GM12878 (cell line): ENCODE data around the gene CFAP99. TPM values are rescaled to one million over a fixed set of nuclear protein-coding genes. Genes with fewer than 3 reads are reported as not detected.

Experiments used
- CBX5 ChIP-seq: sonication (generic); IDR thresholded peaks from 2 replicates; pipeline ENCODE4 v1.6.1; 2016; ENCODE audit warnings: low read depth, moderate library complexity, mild to moderate bottlenecking, inconsistent platforms
- E4F1 ChIP-seq: fragments of 450-650 bp; IDR thresholded peaks from 2 replicates; pipeline ENCODE4 v1.6.1; 2018; ENCODE audit warnings: borderline replicate concordance, mild to moderate bottlenecking; ENCODE audit not compliant: partially characterized antibody
- HDAC6 ChIP-seq: fragments of 200-600 bp; sonication (generic); IDR thresholded peaks from one replicate; pipeline ENCODE4 v1.8.0; 2017; ENCODE audit warnings: antibody characterized with exemption; ENCODE audit not compliant: unreplicated experiment
- KDM1A ChIP-seq: fragments of 200-600 bp; sonication (generic); IDR thresholded peaks from 2 replicates; pipeline ENCODE4 v1.6.1; 2016; ENCODE audit warnings: borderline replicate concordance
- NFXL1 ChIP-seq: fragments of 450-650 bp; IDR thresholded peaks from 2 replicates; pipeline ENCODE4 v1.6.1; 2017; ENCODE audit warnings: antibody characterized with exemption, mild to moderate bottlenecking, borderline replicate concordance
- NFYA ChIP-seq: IDR thresholded peaks from 2 replicates; pipeline ENCODE4 v1.6.1; 2011; ENCODE audit warnings: low read depth, mild to moderate bottlenecking, low read length, improper control_type of control experiment, borderline replicate concordance
- NR2C2 ChIP-seq: IDR thresholded peaks from 2 replicates; pipeline ENCODE4 v1.6.1; 2011; ENCODE audit warnings: borderline replicate concordance, low read depth; ENCODE audit not compliant: control insufficient read depth, insufficient read length
- RB1 ChIP-seq: fragments of 450-650 bp; formaldehyde crosslinking; IDR thresholded peaks from 2 replicates; pipeline ENCODE4 v1.6.1; 2017; ENCODE audit warnings: mild to moderate bottlenecking, borderline replicate concordance
- RELA ChIP-seq: fragments of 450-650 bp; IDR thresholded peaks from 2 replicates; pipeline ENCODE4 v1.8.0; 2014; ENCODE audit warnings: borderline replicate concordance; ENCODE audit not compliant: partially characterized antibody
- RFX5 ChIP-seq: IDR thresholded peaks from 2 replicates; pipeline ENCODE4 v1.6.1; 2011; ENCODE audit warnings: low read depth, low read length, improper control_type of control experiment
- SIX5 ChIP-seq: IDR thresholded peaks from 2 replicates; pipeline ENCODE4 v1.6.1; 2011; ENCODE audit warnings: mild to moderate bottlenecking, low read depth, low read length, moderate library complexity; ENCODE audit not compliant: severe bottlenecking
- ZNF622 ChIP-seq: fragments of 450-650 bp; IDR thresholded peaks from 2 replicates; pipeline ENCODE4 v1.6.1; 2017; ENCODE audit warnings: mild to moderate bottlenecking, inconsistent platforms
- ZZZ3 ChIP-seq: IDR thresholded peaks from 2 replicates; pipeline ENCODE4 v1.6.1; 2011; ENCODE audit warnings: low read depth; ENCODE audit not compliant: control insufficient read depth, insufficient read length
- polyA plus RNA-seq, 11 experiments: library from polyadenylated mRNA; depleted of rRNA in 4 of 11; unstranded in 6 of 11; stranded (reverse) in 5 of 11; fragments of >200 nt; fragmentation: Nextera tagmentation in 4 of 11; fragmentation: Illumina TruSeq in 1 of 11; extraction: Ambion mirVana in 4 of 11; extraction: Trizol in 1 of 11; gene quantifications; 1 replicate in 1 of 11; 2 replicates in 10 of 11; pipeline versions ENCODE4 v1.2.1 to v1.2.3, GENCODE V29; 2011 to 2016; ENCODE audit warnings: inconsistent platforms in 2 of 11, missing spikeins in 2 of 11, low read depth in 1 of 11
- total RNA-seq, 4 experiments: library from RNA; depleted of rRNA in 3 of 4; stranded (reverse); fragments of >200 nt in 3 of 4; fragmentation: Illumina TruSeq in 1 of 4; extraction: Trizol in 1 of 4; gene quantifications; 2 replicates each; pipeline versions ENCODE4 v1.2.1 to v1.2.3, GENCODE V29; 2013 to 2021
- TF ChIP-seq, protein P1 (sequence below): fragments of 450-650 bp; IDR thresholded peaks from 2 replicates; pipeline ENCODE4 v1.6.1; 2017; ENCODE audit warnings: mild to moderate bottlenecking, moderate library complexity
- TF ChIP-seq, protein P2 (sequence below): fragments of 450-650 bp; conservative IDR thresholded peaks from 2 replicates; pipeline ENCODE4 v1.6.1; 2017; ENCODE audit warnings: mild to moderate bottlenecking, moderate library complexity
- TF ChIP-seq, protein P3 (sequence below): IDR thresholded peaks from 2 replicates; pipeline ENCODE4 v1.6.1; 2012; ENCODE audit warnings: low read length, inconsistent platforms
- TF ChIP-seq, protein P4 (sequence below): IDR thresholded peaks from 2 replicates; pipeline ENCODE4 v1.6.1; 2011; ENCODE audit warnings: mild to moderate bottlenecking, low read depth, low read length, moderate library complexity; ENCODE audit not compliant: insufficient replicate concordance

The CFAP99 gene
- total and polyA plus RNA-seq, 10 of the 15 experiments (the other 5 are each of a cell fraction or from before 2014, with no cell fraction given), result not detected

DNA sequence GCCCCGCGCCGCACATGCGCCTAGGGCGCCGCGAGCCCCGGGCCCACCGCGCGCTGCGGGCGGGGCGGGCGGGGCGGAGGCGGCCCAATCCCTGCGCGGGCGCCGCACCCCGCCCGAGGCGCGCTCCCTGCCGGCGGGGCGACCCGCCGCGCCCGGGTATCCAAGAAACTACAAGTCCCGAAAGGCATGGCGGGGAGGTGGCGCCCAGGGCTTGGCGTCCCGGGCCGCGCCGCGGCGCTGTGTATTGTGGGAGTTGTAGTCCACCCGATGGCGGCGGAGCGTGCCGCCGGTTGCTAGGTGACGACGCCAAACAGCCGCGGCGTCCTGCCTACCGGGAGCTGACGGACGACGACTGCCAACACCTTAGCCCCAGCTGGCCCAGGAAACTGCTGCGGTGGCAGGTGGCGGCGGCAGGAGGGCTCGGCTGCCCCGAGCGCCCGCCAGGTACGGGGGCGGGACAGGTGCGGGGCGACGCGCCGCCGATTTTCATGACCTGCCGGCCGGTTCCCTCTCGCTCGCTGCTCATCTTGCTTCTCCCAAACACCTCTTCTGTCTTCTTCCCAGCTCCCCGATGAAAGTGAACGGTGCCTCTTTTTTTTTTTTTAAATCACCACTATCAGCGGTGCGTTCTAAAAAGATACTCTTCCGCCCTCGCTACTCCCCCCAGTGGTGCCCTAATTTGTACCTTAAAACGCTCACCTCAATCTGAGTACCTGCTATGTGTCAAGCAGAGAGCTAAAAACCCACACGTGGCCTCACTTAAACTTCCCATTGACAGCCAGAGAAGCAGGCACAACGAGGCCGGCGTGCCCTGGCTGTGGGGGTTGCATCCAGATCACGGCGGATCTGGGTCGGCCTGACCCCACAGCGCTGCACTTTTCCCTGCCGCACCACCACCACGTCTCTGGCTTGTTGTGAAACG, at the start of gene CFAP99 (continued):
- TF ChIP-seq E4F1, result no peak
- TF ChIP-seq RELA, result no peak
- TF ChIP-seq, protein P1, sequence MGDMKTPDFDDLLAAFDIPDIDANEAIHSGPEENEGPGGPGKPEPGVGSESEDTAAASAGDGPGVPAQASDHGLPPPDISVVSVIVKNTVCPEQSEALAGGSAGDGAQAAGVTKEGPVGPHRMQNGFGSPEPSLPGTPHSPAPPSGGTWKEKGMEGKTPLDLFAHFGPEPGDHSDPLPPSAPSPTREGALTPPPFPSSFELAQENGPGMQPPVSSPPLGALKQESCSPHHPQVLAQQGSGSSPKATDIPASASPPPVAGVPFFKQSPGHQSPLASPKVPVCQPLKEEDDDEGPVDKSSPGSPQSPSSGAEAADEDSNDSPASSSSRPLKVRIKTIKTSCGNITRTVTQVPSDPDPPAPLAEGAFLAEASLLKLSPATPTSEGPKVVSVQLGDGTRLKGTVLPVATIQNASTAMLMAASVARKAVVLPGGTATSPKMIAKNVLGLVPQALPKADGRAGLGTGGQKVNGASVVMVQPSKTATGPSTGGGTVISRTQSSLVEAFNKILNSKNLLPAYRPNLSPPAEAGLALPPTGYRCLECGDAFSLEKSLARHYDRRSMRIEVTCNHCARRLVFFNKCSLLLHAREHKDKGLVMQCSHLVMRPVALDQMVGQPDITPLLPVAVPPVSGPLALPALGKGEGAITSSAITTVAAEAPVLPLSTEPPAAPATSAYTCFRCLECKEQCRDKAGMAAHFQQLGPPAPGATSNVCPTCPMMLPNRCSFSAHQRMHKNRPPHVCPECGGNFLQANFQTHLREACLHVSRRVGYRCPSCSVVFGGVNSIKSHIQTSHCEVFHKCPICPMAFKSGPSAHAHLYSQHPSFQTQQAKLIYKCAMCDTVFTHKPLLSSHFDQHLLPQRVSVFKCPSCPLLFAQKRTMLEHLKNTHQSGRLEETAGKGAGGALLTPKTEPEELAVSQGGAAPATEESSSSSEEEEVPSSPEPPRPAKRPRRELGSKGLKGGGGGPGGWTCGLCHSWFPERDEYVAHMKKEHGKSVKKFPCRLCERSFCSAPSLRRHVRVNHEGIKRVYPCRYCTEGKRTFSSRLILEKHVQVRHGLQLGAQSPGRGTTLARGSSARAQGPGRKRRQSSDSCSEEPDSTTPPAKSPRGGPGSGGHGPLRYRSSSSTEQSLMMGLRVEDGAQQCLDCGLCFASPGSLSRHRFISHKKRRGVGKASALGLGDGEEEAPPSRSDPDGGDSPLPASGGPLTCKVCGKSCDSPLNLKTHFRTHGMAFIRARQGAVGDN, result no peak
- TF ChIP-seq NFXL1, result no peak
- TF ChIP-seq, protein P2, sequence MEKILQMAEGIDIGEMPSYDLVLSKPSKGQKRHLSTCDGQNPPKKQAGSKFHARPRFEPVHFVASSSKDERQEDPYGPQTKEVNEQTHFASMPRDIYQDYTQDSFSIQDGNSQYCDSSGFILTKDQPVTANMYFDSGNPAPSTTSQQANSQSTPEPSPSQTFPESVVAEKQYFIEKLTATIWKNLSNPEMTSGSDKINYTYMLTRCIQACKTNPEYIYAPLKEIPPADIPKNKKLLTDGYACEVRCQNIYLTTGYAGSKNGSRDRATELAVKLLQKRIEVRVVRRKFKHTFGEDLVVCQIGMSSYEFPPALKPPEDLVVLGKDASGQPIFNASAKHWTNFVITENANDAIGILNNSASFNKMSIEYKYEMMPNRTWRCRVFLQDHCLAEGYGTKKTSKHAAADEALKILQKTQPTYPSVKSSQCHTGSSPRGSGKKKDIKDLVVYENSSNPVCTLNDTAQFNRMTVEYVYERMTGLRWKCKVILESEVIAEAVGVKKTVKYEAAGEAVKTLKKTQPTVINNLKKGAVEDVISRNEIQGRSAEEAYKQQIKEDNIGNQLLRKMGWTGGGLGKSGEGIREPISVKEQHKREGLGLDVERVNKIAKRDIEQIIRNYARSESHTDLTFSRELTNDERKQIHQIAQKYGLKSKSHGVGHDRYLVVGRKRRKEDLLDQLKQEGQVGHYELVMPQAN, result peak; percentile 90
- TF ChIP-seq, protein P3, sequence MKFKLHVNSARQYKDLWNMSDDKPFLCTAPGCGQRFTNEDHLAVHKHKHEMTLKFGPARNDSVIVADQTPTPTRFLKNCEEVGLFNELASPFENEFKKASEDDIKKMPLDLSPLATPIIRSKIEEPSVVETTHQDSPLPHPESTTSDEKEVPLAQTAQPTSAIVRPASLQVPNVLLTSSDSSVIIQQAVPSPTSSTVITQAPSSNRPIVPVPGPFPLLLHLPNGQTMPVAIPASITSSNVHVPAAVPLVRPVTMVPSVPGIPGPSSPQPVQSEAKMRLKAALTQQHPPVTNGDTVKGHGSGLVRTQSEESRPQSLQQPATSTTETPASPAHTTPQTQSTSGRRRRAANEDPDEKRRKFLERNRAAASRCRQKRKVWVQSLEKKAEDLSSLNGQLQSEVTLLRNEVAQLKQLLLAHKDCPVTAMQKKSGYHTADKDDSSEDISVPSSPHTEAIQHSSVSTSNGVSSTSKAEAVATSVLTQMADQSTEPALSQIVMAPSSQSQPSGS, result no peak
- TF ChIP-seq RFX5, result no peak
- no peak for TF ChIP-seq ZNF622
- TF ChIP-seq CBX5, result no peak
- peak; percentile 99 for TF ChIP-seq SIX5
- TF ChIP-seq RB1, result no peak
- TF ChIP-seq ZZZ3, result no peak
- no peak for TF ChIP-seq KDM1A
- no peak for TF ChIP-seq NR2C2
- TF ChIP-seq, protein P4, sequence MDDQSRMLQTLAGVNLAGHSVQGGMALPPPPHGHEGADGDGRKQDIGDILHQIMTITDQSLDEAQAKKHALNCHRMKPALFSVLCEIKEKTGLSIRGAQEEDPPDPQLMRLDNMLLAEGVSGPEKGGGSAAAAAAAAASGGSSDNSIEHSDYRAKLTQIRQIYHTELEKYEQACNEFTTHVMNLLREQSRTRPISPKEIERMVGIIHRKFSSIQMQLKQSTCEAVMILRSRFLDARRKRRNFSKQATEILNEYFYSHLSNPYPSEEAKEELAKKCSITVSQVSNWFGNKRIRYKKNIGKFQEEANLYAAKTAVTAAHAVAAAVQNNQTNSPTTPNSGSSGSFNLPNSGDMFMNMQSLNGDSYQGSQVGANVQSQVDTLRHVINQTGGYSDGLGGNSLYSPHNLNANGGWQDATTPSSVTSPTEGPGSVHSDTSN, result no peak
- TF ChIP-seq HDAC6, result no peak
- no peak for TF ChIP-seq NFYA
